Activated T-helper 17 cell treated with anti-CD3 and anti-CD28 coated beads, Interleukin-2, amount 50 U/mL, for 72 hours (primary cell): ENCODE measurements around the gene ZNF45. TPM values are rescaled to one million over a fixed set of nuclear protein-coding genes. Genes with fewer than 3 reads are reported as not detected.
"Not testable (repeated sequence)": the region's sequence is repeated elsewhere in the genome, so short reads cannot be mapped to it uniquely, and the experiment has no call there.

Source experiments
- ATAC-seq: fragments of 150-1000 bp; cut with Tn5 transposase; replicated peaks from 2 replicates; pipeline ENCODE4 v1.10.0; 2021; ENCODE audit warnings: mild to moderate bottlenecking, moderate library complexity
- H3K27ac Mint-ChIP-seq: one replicate; pipeline ENCODE4 v1.8.0; 2022; ENCODE audit warnings: mixed read lengths
- H3K27me3 Mint-ChIP-seq: one replicate; pipeline ENCODE4 v1.8.0; 2022; ENCODE audit warnings: mixed read lengths
- H3K36me3 Mint-ChIP-seq: one replicate; pipeline ENCODE4 v1.8.0; 2022; ENCODE audit warnings: low read depth, mild to moderate bottlenecking, mixed read lengths
- H3K4me1 Mint-ChIP-seq: one replicate; pipeline ENCODE4 v1.8.0; 2022; ENCODE audit warnings: mixed read lengths
- H3K4me3 Mint-ChIP-seq: one replicate; pipeline ENCODE4 v1.8.0; 2022; ENCODE audit warnings: mild to moderate bottlenecking, mixed read lengths
- H3K9me3 Mint-ChIP-seq: one replicate; pipeline ENCODE4 v1.8.0; 2022; ENCODE audit warnings: mixed read lengths
- total RNA-seq, 2 donors: library from RNA; stranded (reverse); gene quantifications; one replicate each; pipeline ENCODE4 v1.2.3, GENCODE V29; 2022

ZNF45 gene
- total RNA-seq, 2 donors from 2014 or later, result 10.7 to 17.8 TPM

- peaks cover 30% of the 10 kb centered on the region for H3K9me3 Mint-ChIP-seq
- no peak within 1 kb of the TSS for H3K27ac Mint-ChIP-seq
- no peak within 1 kb of the TSS for H3K4me3 Mint-ChIP-seq
- peaks cover 24% of the 10 kb centered on the region for H3K36me3 Mint-ChIP-seq
- no peaks in the 10 kb centered on the region for H3K27me3 Mint-ChIP-seq
- ATAC-seq, result no peak
- no peaks in the 10 kb centered on the region for H3K4me1 Mint-ChIP-seq
Measured at GRCh38 chr19:43883864-43884263, 51.2 kb downstream of the ZNF45 start, which contains the start of gene ZNF404. Gene ZNF404, minus strand, starts transcription at chr19:43883964.

DNA sequence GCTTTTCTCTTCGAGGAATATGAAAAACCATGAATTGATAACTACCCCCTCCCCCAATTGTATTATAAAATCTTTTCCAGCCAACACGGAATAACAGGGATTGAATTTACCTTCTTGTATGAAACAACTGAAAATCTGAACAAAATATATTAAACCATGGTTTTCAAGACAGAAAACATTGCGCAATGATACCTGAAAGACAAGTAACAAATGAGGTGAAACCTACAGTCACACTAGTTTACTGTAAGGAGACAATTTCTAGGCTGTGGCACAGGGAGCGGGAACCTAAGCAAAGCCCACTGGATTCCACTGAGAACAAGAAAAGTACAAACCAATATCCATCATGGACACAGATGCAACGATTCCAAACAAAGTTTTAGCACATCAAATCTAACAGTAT, 54.6 kb downstream of the ZNF45 start:
- Mint-ChIP-seq H3K36me3 (peaks cover 30% of the 10 kb centered on the region), H3K4me1 (no peaks in the 10 kb centered on the region), H3K27ac (no peak overlapping the region), H3K9me3 (peaks cover 36% of the 10 kb centered on the region), H3K27me3 (no peaks in the 10 kb centered on the region), H3K4me3 (no peak overlapping the region)
- no peak for ATAC-seq

GRCh38 chr19:43872547-43873336, 62.3 kb downstream of the ZNF45 start:
- Mint-ChIP-seq H3K4me1 (no peaks in the 10 kb centered on the region), H3K27ac (no peak overlapping the region), H3K9me3 (peaks cover 26% of the 10 kb centered on the region), H3K27me3 (no peaks in the 10 kb centered on the region), H3K36me3 (peaks cover 6% of the 10 kb centered on the region), H3K4me3 (no peak overlapping the region)
- ATAC-seq, result no peak

DNA sequence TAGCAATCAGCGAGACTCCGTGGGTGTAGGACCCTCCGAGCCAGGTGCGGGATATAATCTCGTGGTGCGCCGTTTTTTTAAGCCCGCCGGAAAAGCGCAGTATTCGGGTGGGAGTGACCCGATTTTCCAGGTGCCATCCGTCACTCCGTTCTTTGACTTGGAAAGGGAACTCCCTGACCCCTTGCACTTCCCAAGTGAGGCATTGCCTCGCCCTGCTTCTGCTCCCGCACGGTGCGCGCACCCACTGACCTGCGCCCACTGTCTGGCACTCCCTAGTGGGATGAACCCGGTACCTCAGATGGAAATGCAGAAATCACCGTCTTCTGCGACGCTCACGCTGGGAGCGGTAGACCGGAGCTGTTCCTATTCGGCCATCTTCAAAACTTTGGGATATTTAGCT, 68.2 kb downstream of the ZNF45 start:
- not testable (repeated sequence) for H3K9me3 Mint-ChIP-seq, H3K4me3 Mint-ChIP-seq, H3K36me3 Mint-ChIP-seq, H3K27ac Mint-ChIP-seq, H3K27me3 Mint-ChIP-seq, ATAC-seq, H3K4me1 Mint-ChIP-seq

Other genes with a start within 250 kb of the ZNF45 start
- not detected for gene IRGC, start 219.2 kb downstream of the ZNF45 start, total RNA-seq
- gene SMG9, start 180.3 kb downstream of the ZNF45 start, total RNA-seq, result 100 to 1,000 TPM in 1 of 2 donors, 10 to 100 TPM in 1; 70.4 to 109 TPM
- gene KCNN4, start 154.3 kb downstream of the ZNF45 start, total RNA-seq, result 100 to 1,000 TPM; 116 to 385 TPM
- gene LYPD5, start 132.8 kb downstream of the ZNF45 start, total RNA-seq, result 1 to 10 TPM in 1 of 2 donors, under 1 TPM in 1; 0.73 to 6.6 TPM
- 10 to 100 TPM in 1 of 2 donors, 1 to 10 TPM in 1; 7.7 to 12.3 TPM for gene ZNF283, start 108.0 kb downstream of the ZNF45 start, total RNA-seq
- gene ZNF404, start 51.3 kb downstream of the ZNF45 start, total RNA-seq, result 1 to 10 TPM; 1.5 to 2.1 TPM
- gene ZNF221, start 15.9 kb upstream of the ZNF45 start, total RNA-seq, result 1 to 10 TPM; 1.2 to 4.2 TPM
- gene ZNF155, start 48.9 kb upstream of the ZNF45 start, total RNA-seq, result 1 to 10 TPM; 3.6 to 9.7 TPM
- gene ZNF230, start 67.7 kb upstream of the ZNF45 start, total RNA-seq, result 1 to 10 TPM; 4.5 to 5.0 TPM
- 1 to 10 TPM; 1.6 to 3.6 TPM for gene ZNF222, start 90.1 kb upstream of the ZNF45 start, total RNA-seq
- gene ZNF223, start 116.8 kb upstream of the ZNF45 start, total RNA-seq, result 1 to 10 TPM in 1 of 2 donors, not detected in 1; 2.5 TPM
- 1 to 10 TPM; 1.2 to 3.6 TPM for gene ZNF284, start 136.9 kb upstream of the ZNF45 start, total RNA-seq
- 10 to 100 TPM; 17.5 to 29.5 TPM for gene ZNF224, start 159.1 kb upstream of the ZNF45 start, total RNA-seq
- gene ZNF225, start 178.1 kb upstream of the ZNF45 start, total RNA-seq, result 1 to 10 TPM; 1.5 to 3.5 TPM
- 10 to 100 TPM in 1 of 2 donors, 1 to 10 TPM in 1; 4.9 to 10.9 TPM for gene ZNF234, start 206.3 kb upstream of the ZNF45 start, total RNA-seq
- 10 to 100 TPM in 1 of 2 donors, 1 to 10 TPM in 1; 9.2 to 14.5 TPM for gene ZNF226, start 229.8 kb upstream of the ZNF45 start, total RNA-seq